GM19351 (cell line): Measurements from ENCODE around the gene UBE2I.
"Not testable (repeated sequence)": the region's sequence is repeated elsewhere in the genome, so short reads cannot be mapped to it uniquely, and the experiment has no call there.

Experiments used
- ATAC-seq: cut with Tn5 transposase; IDR thresholded peaks from one replicate; pipeline ENCODE4 v1.9.1; 2021; ENCODE audit warnings: mild to moderate bottlenecking, moderate library complexity; ENCODE audit not compliant: unreplicated experiment

Gene UBE2I

GRCh38 chr16:1328136-1328535, 18.7 kb downstream of the UBE2I start:
- not testable (repeated sequence) for ATAC-seq

DNA sequence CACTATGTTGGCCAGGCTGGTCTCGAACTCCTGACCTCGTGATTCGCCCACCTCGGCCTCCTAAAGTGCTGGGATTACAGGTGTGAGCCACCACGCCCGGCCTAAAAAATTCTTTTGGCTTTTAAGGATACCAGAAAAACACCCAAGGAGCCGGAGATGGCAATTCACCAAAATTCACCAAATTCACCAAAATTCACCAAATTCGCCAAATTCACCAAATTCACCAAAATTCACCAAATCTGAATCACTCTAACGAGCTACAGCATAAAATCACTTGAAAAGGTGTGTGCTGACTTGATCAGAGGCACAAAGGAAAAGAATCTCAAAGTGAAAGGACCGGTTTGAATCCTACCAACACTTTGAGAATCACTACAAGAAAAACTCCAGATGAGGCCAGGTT, 19.5 kb downstream of the UBE2I start:
- ATAC-seq = not testable (repeated sequence)

DNA sequence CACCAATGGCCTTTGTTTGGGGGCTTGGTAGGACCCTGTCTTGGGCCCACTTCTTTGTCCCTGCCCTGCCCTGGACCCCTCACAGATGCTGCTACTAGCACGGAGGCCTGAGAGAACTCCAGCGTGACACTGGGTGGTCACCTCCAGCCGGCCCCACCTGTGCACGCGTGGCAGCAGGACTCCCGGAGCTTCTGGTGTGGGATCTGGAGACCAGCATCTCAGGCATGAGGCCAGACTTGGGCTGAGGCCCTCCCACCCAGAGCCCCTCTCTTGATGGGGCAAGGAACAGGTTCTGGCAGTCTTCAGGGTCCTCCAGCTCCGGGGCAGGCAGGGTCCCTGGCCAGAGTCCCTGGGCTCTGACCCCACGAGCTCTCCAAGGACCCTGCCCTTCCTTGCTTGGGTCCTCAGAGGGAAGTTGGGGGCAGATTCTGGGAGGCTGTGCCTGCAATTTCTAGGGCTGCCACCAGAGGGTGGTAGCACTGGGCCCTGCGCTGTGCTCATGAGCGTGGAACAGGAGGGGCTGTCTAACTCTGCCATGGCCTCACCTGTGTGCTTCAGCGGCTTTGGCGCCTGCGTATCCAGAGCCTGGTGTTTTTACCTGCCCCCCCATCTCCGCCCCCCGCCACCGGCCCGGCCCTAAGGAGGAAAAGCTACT, 21.0 kb downstream of the UBE2I start:
- no peak for ATAC-seq

DNA sequence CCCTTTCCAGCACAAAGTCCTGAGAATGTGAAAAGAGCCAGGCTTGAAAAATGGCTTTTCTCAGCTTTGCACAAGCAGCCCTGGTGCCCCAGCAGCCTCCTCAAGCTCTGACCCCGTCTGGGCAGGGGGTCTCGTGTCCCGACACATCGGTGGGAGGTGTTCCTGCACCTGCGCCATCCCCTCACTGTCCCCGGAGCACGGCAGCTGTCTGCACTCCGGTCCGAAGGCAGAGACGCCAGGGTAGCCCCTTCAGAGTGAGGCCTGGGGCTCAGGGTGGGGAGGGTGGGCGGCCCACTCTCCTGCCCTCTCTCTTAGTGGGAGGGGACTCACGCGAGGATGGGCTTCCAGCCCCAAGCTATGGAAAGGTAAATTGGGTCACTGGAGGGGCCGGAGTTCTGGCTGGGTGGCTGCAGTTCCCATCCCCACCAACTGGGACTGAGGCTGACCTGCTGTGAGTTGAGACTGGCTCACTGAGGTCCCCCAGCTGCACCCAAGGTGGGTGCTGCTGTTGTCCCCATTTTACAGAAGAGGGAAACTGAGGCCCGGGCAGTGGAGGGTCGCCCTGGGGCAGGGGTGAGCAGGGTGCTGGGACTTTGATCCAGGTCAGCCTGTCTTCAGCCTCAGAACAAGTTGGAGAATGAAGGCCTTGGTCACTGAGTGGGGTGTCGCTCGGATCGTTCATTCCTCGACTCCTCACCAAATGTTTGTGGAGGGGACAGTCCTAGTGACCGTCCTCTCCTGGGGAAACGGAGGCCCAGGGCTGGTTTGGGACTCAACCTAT, 21.7 kb downstream of the UBE2I start:
- peak; percentile 11 for ATAC-seq

DNA sequence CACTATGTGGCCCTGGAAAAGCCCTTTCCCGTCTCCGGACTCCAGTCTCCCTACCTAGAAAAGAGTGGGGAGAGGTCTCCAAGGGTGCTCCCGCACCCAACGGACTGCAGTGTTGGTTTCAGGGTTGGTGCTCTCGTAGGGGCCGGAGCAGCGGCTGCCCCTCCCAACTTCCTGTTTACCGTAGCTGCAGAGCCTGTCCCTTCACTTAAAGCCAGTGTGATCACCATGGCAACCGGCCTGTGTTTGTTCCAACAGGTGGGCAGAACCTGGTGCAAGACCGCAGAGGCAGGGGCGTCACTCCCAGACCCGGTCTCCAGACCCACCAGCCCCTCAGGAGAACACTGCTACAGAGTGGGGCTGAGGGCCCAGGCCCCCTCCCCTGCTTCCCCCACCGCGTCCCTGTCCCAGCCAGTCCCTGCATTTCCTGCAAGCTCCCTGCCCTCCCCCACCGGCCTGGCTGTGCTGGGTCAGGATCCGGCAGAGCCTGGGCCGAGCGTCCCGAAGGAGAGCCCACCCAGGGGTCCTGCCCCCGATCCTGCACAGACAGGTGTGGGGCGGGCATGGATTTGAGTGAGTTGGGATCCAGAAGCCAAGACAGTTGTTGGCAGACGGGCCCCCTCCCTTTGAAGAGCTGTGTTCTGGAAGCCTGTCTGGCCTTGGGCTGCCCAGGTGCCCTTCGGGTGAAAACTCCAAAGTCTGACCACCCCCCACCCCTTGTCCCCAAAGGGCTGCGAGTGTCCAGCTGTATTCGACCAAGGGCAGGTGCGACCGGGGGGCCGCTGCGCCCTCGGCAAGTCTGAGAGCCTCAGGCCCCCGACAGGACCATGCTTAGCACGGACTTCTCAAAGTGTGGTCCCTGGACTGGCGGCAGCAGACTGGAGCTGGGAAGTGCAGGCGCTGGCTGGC, 22.5 kb downstream of the UBE2I start:
- peak; percentile 45 for ATAC-seq

GRCh38 chr16:1332618-1333148, 23.2 kb downstream of the UBE2I start:
- no peak for ATAC-seq

- no peak for ATAC-seq
These were observed 23.8 kb downstream of the UBE2I start, which contains the start of gene BAIAP3 for GRCh38 chr16:1333149-1333812. Gene BAIAP3, plus strand, starts transcription at chr16:1333645. Its CDS starts 4,905 bp downstream, at chr16:1338550.

- no peak for ATAC-seq
These were observed 24.6 kb downstream of the UBE2I start for GRCh38 chr16:1333854-1334700.

DNA sequence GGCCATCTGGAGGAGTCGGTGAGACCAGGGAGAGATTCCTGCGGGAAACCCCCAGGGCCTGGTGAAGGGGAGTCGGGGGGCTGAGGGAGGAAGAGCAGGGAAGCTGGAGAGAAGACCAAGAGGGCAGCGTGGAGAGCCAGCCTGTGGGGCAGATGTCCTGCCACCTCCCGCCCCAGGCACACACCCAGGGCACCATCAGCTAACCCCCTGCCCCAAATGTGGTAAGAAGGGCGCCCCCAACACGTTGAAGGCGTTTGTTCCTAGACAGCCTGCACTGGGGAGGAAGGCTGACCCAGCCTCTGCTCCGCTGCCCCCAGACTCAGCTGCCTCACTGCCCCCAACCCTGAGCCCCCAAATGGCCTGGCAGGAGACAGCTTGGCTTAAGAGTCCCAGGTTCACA, 25.3 kb downstream of the UBE2I start:
- ATAC-seq = no peak

- ATAC-seq = no peak
These were observed 26.0 kb downstream of the UBE2I start for GRCh38 chr16:1335211-1335971.

- ATAC-seq = no peak
These were observed 26.6 kb downstream of the UBE2I start for GRCh38 chr16:1335996-1336395.

DNA sequence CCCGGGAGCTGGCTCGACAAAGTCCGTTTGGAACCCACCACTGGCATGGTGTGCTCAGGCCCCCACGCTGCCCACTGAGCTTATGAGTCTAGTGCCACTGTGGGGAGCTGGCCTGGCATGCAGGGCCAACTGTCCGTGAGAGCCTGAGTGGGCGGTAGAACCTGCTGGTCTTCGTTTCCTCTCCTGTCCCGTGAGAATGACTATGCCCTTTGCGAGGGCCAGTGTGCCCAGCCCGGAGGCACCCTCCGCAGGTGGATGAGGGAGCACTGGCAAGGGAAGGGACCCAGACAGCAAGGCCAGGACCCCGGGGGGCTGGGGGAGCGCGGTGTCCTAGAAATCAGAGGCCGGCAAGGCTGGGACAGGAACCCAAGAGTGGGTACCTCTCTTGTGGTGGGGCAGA, 27.2 kb downstream of the UBE2I start:
- no peak for ATAC-seq

DNA sequence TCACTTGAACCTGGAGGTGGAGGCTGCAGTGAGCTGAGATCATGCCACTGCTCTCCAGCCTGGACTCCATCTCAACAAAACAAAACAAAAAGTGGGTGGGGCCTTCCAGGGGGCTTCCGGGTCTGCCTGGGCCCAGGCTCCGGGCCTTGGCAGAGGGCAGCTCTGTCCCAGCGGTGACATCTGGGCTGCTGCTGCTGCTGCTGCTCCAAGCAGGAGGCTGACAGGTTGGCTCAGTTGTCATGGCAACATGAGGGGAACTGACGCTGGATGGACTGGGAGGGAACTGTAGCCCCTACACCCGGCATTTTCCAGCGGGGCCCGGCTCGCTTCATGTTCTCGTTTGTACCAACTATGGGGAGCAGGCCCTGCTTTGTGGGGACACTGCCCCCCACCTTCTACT, 28.1 kb downstream of the UBE2I start:
- no peak for ATAC-seq

DNA sequence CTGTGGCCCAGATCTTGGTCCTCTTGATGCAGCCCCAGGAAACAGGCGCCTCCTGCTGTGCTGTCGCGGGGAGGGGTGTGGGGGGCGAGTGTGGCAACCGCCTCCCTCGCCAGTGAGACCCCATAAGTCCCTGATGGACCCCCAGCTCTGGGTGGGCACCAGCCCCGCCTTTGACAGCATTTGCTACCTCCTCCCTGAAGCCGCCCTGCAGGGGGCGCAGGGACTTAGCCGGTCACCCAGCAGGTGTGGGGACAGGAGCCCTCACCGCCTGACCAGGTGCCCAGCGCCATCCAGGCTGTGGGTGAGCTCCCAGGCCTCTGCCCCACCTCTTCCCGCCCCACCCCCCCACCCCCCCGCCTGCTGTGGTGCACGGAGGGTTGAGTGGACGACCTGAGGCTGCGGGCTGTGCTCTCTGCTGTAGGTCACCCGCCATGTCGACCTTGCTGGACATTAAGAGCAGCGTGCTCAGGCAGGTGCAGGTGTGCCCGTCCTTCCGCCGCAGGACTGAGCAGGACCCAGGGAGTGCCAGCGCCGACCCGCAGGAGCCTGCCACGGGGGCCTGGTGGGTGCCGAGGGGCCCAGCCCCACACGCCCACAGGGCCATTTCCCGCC, 28.8 kb downstream of the UBE2I start:
- no peak for ATAC-seq

- ATAC-seq = no peak
These were observed 29.6 kb downstream of the UBE2I start for GRCh38 chr16:1338855-1339675.

DNA sequence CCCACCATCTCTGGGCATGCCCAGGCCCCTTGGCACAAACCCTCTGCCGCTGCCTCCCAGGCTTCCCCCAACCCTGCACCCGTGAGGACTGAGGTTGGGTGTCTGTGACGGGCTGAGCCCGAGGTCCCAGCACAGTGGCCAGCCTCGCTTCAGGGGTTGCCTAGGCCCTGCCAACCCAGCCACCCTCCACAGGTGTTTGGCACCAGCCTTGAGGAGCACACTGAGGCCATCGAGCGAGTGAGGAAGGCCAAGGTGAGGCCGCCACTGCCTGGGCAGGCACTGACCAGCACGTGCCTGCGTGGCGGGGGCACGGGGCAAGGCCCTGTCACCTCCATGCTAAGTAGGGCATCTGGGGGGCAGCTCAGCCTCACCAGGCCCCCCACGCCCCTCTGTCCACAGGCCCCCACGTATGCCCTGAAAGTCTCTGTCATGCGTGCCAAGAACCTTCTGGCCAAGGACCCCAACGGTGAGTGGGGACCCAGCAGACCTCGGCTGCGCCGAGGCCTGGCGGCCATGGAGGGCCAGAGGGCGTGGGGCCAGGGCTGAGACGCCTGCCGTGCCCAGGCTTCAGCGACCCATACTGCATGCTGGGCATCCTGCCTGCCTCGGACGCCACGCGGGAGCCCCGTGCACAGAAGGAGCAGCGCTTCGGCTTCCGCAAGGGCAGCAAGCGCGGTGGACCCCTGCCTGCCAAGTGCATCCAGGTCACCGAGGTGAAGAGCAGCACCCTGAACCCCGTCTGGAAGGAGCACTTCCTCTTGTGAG, 31.5 kb downstream of the UBE2I start:
- no peak for ATAC-seq
